Smooth muscle cell (in vitro differentiated cells): Measurements from ENCODE around the gene ERN1. TPM values are rescaled to one million over a fixed set of nuclear protein-coding genes. Genes with fewer than 3 reads are reported as not detected.
A peak's percentile ranks its signal among the peaks of the same experiment; 100 is the strongest.
"Not testable (repeated sequence)": the region's sequence is repeated elsewhere in the genome, so short reads cannot be mapped to it uniquely, and the experiment has no call there.

Source experiments
- DNase-seq: peaks from one replicate; lab custom pipeline; 2025; ENCODE audit not compliant: unreplicated experiment; lab: John Stamatoyannopoulos, UW
- H2AFZ ChIP-seq: fragments of 200-600 bp; sonication (generic); 2 replicates; pipeline ENCODE4 v1.6.0; 2016; ENCODE audit warnings: antibody characterized with exemption, low read depth, mild to moderate bottlenecking
- H3F3A ChIP-seq: fragments of 200-600 bp; sonication (generic); 2 replicates; pipeline ENCODE4 v1.6.0; 2017; ENCODE audit warnings: antibody characterized with exemption, low read depth
- H3K27ac ChIP-seq: fragments of 200-600 bp; sonication (generic); 2 replicates; pipeline ENCODE4 v1.5.1; 2016; ENCODE audit warnings: low read depth, mild to moderate bottlenecking
- H3K27me3 ChIP-seq: fragments of 200-600 bp; sonication (generic); 2 replicates; pipeline ENCODE4 v1.6.1; 2016; ENCODE audit warnings: low read depth, mild to moderate bottlenecking
- H3K36me3 ChIP-seq: fragments of 200-600 bp; sonication (generic); 2 replicates; pipeline ENCODE4 v1.5.1; 2016; ENCODE audit warnings: low read depth
- H3K4me1 ChIP-seq: fragments of 200-600 bp; sonication (generic); 2 replicates; pipeline ENCODE4 v1.5.1; 2016; ENCODE audit warnings: low read depth
- H3K4me2 ChIP-seq: fragments of 200-600 bp; sonication (generic); 2 replicates; pipeline ENCODE4 v1.6.0; 2016; ENCODE audit warnings: mild to moderate bottlenecking
- H3K4me3 ChIP-seq: fragments of 200-600 bp; sonication (generic); 2 replicates; pipeline ENCODE4 v1.5.1; 2016; ENCODE audit warnings: mild to moderate bottlenecking
- H3K79me2 ChIP-seq: fragments of 200-600 bp; sonication (generic); 2 replicates; pipeline ENCODE4 v1.6.0; 2016; ENCODE audit warnings: low read depth, mild to moderate bottlenecking
- H3K9ac ChIP-seq: fragments of 200-600 bp; sonication (generic); 2 replicates; pipeline ENCODE4 v1.6.0; 2016; ENCODE audit warnings: low read depth
- H3K9me3 ChIP-seq: fragments of 200-600 bp; sonication (generic); replicated peaks from 2 replicates; pipeline ENCODE4 v1.5.1; 2016; ENCODE audit warnings: low read depth
- H4K20me1 ChIP-seq: fragments of 200-600 bp; sonication (generic); 2 replicates; pipeline ENCODE4 v1.6.0; 2016; ENCODE audit warnings: low read depth
- CTCF ChIP-seq: fragments of 200-600 bp; sonication (generic); IDR thresholded peaks from 2 replicates; pipeline ENCODE4 v1.5.1; 2017; ENCODE audit warnings: borderline replicate concordance, mild to moderate bottlenecking, antibody characterized with exemption; ENCODE audit not compliant: insufficient read depth, poor library complexity, severe bottlenecking
- WGBS: methylation state at CpG from one replicate; pipeline ENCODE4 v1.1.7; 2016; ENCODE audit warnings: low lambda C conversion rate; 5-methylcytosine and 5-hydroxymethylcytosine counted together
- polyA plus RNA-seq: library from polyadenylated mRNA; unstranded; fragments of >200 nt; fragmentation: Nextera tagmentation; extraction: Ambion mirVana; gene quantifications from 2 replicates; pipeline ENCODE4 v1.2.1, GENCODE V29; 2016
- total RNA-seq: library from RNA; depleted of rRNA; stranded (reverse); fragments of >200 nt; gene quantifications from 2 replicates; pipeline ENCODE4 v1.2.3, GENCODE V29; 2014

ERN1 gene
- total and polyA plus RNA-seq, 2 experiments from 2014 or later = 8.6 to 9.0 TPM

GRCh38 chr17:64022611-64023063 is 107.3 kb downstream of the ERN1 start:
- H2AFZ ChIP-seq = no peak overlapping the region
- H3K27ac ChIP-seq = no peak overlapping the region
- H3K4me2 ChIP-seq = no peak overlapping the region
- no peaks in the 10 kb centered on the region for H3K79me2 ChIP-seq
- no peak for DNase-seq
- H3K9me3 ChIP-seq = no peaks in the 10 kb centered on the region
- peaks cover 3% of the 10 kb centered on the region for H3K27me3 ChIP-seq
- no peak overlapping the region for H3K9ac ChIP-seq
- TF ChIP-seq CTCF = no peak
- H4K20me1 ChIP-seq = no peaks in the 10 kb centered on the region
- no peaks in the 10 kb centered on the region for H3K4me1 ChIP-seq
- H3K36me3 ChIP-seq = no peaks in the 10 kb centered on the region
- WGBS = 90% methylated on average over 5 of the region's 5 CpGs
- H3F3A ChIP-seq = no peaks in the 10 kb centered on the region
- no peak overlapping the region for H3K4me3 ChIP-seq

DNA sequence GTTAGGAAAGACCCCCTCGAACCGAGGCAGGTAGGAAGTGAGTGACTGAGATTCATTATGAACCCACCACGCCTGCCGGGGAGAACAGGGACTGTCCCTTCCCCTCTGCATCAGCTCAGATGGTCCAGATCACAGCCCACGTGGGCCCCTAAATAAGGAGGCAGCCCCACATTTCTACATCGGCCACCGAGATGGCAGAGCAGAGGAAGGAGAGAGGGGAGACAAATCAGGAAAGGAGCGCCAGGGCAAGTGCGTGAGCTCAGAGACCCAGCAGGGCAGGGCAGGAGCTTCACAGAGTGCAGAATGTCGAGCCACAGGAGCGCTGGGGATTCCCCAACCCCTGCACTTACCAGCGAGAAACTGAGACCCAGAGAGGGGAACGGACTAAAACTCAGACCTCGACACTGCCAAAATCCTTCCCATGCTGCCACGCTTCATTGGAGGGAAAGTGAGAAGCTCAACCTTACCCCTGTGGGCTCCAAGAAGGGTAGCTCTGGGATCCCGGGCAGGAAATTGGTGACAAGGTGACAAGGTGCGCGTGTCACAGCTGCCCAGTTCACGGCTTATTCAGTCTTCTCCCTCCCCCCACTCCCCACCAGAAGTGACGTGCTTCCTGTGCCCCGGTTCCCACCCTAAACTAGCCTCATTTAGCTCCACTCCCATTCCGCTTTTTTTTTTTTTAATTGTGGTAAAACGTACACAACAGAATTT is 109.7 kb downstream of the ERN1 start, which contains the start of gene ICAM2:
Gene ICAM2 (minus strand): TSS at position 578 of the 711 bp plus-strand sequence. CDS start 13,942 bp downstream, outside the sequence.
- DNase-seq = no peak
- Histone ChIP-seq H3K9ac (no peak within 1 kb of the TSS), H3F3A (no peaks in the 10 kb centered on the region), H3K9me3 (no peaks in the 10 kb centered on the region), H3K27ac (no peak within 1 kb of the TSS), H3K4me3 (no peak within 1 kb of the TSS), H3K27me3 (no peaks in the 10 kb centered on the region), H3K36me3 (no peaks in the 10 kb centered on the region), H3K4me2 (no peak within 1 kb of the TSS), H2AFZ (no peak within 1 kb of the TSS), H3K79me2 (no peaks in the 10 kb centered on the region), H4K20me1 (no peaks in the 10 kb centered on the region), H3K4me1 (no peaks in the 10 kb centered on the region)
- 57% methylated on average over 23 of the region's 23 CpGs for WGBS
- no peak for TF ChIP-seq CTCF

DNA sequence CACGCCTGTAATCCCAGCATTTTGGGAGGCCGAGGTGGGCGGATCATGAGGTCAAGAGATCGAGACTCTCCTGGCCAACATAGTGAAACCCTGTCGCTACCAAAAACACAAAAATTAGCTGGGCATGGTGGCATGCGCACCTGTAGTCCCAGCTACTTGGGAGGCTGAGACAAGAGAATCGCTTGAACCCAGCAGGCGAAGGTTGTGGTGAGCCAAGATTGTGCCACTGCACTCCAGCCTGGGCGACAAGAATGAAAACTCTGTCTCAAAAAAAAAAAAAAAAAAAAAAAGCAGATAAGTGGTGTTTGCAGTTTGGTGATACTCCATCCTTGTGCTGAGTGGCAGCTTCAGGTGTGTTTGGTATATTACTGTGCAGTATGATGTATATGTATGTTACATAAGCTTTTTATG is 110.4 kb downstream of the ERN1 start:
- H3K9ac ChIP-seq, H3K27ac ChIP-seq, H3K4me2 ChIP-seq, H3K4me3 ChIP-seq, H3K4me1 ChIP-seq, H2AFZ ChIP-seq, H3K9me3 ChIP-seq, DNase-seq, H3K36me3 ChIP-seq, H3F3A ChIP-seq, H3K27me3 ChIP-seq, H3K79me2 ChIP-seq, H4K20me1 ChIP-seq: not testable (repeated sequence)
- WGBS = 85% methylated on average over 9 of the region's 9 CpGs

DNA sequence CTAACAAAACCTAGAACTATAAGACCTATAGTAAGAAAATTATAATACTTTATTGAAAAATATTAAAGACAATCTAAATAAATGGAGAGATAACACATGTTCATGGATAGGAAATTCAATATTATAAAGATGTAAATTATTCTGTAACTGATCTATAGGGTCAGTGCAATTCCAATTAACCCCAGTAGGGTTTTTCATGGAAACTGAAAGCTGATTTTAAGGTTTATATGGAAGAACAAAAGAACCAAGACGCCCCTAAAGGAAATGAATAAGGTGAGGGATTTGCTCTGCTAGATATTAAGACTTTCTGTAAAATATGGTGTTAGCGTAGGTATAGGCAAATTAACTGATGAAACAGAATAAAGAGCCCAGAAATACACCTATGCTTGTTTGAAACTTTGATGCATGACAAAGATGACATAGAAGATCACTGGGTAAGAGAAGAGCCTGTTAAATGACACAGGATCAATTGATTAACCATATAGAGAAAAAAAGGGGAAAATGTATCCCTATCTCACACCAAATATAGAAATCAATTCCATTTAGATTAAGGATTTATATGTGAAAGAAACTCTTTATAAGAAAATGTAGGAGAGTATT is 112.5 kb downstream of the ERN1 start:
- no peak for DNase-seq
- peak; percentile 10 for TF ChIP-seq CTCF

More for the DNA sequence above, 112.5 kb downstream of the ERN1 start:
- Histone ChIP-seq H3K27me3 (peaks cover 1% of the 10 kb centered on the region), H2AFZ (no peak overlapping the region), H3K27ac (no peak overlapping the region), H3K4me2 (no peak overlapping the region), H3K9me3 (no peaks in the 10 kb centered on the region), H3K36me3 (no peaks in the 10 kb centered on the region), H3K4me3 (no peak overlapping the region), H4K20me1 (no peaks in the 10 kb centered on the region), H3F3A (no peaks in the 10 kb centered on the region), H3K9ac (no peak overlapping the region), H3K79me2 (no peaks in the 10 kb centered on the region), H3K4me1 (no peaks in the 10 kb centered on the region)
- WGBS = 89% methylated on average over 2 of the region's 2 CpGs
